Naive thymus-derived CD4-positive, alpha-beta T cell (primary cell): ENCODE data around the gene ANKLE2. TPM values are rescaled to one million over a fixed set of nuclear protein-coding genes. Genes with fewer than 3 reads are reported as not detected.
A peak's percentile ranks its signal among the peaks of the same experiment; 100 is the strongest.

Experiments used
- ATAC-seq: fragments of 150-1000 bp; cut with Tn5 transposase; 2 replicates; pipeline ENCODE4 v1.10.0; 2021; ENCODE audit warnings: mild to moderate bottlenecking, moderate library complexity
- CTCF ChIA-PET: fragments of 350-600 bp; sonication (Branson Sonifier 250); formaldehyde crosslinking; loops from one replicate; lab custom pipeline; 2021; ENCODE audit warnings: antibody characterized with exemption; lab: Charles Lee
- POLR2A ChIA-PET: fragments of 350-600 bp; sonication (Branson Sonifier 250); formaldehyde crosslinking; loops from one replicate; lab custom pipeline; 2021; ENCODE audit warnings: antibody characterized with exemption, inconsistent platforms; lab: Charles Lee
- DNase-seq, 9 donors: peaks; one replicate each; pipeline versions ENCODE4 v3.0.0 to v3.0.0-alpha.2; 2020 to 2022; ENCODE audit warnings: mixed read lengths in 1 of 9
- H3K27ac ChIP-seq: one replicate; pipeline ENCODE4 v1.7.0; 2013; ENCODE audit warnings: mild to moderate bottlenecking, low read depth, low read length, moderate library complexity
- H3K27me3 ChIP-seq, 2 donors: one replicate each; pipeline ENCODE4 v1.7.0; 2013; ENCODE audit warnings: low read length in 2 of 2, mild to moderate bottlenecking in 2 of 2, moderate library complexity in 2 of 2; ENCODE audit not compliant: control insufficient read depth in 2 of 2, insufficient read depth in 2 of 2
- H3K36me3 ChIP-seq, 3 experiments: 1 replicate in 2 of 3; 2 replicates in 1 of 3; pipeline ENCODE4 v1.7.0; 2013; ENCODE audit warnings: low read length in 3 of 3, mild to moderate bottlenecking in 3 of 3, moderate library complexity in 1 of 3; ENCODE audit not compliant: insufficient read depth in 3 of 3, control insufficient read depth in 2 of 3
- H3K4me1 ChIP-seq, 2 donors: one replicate each; pipeline ENCODE4 v1.7.0; 2013; ENCODE audit warnings: low read length in 2 of 2, mild to moderate bottlenecking in 2 of 2, moderate library complexity in 1 of 2; ENCODE audit not compliant: control insufficient read depth in 2 of 2, insufficient read depth in 2 of 2
- H3K4me3 ChIP-seq: 2 replicates; pipeline ENCODE4 v1.7.0; 2013; ENCODE audit warnings: mild to moderate bottlenecking, low read length
- H3K9me3 ChIP-seq, 3 experiments: 1 replicate in 2 of 3; 2 replicates in 1 of 3; pipeline ENCODE4 v1.7.0; 2013; ENCODE audit warnings: low read length in 3 of 3; ENCODE audit not compliant: control insufficient read depth in 2 of 3
- H3K27ac Mint-ChIP-seq, 9 donors: one replicate each; pipeline ENCODE4 v1.8.0; 2020 to 2022; ENCODE audit warnings: mixed read lengths in 9 of 9, mild to moderate bottlenecking in 8 of 9, moderate library complexity in 5 of 9, inconsistent platforms in 2 of 9
- H3K27me3 Mint-ChIP-seq, 5 donors: one replicate each; pipeline ENCODE4 v1.8.0; 2021 to 2022; ENCODE audit warnings: mixed read lengths in 5 of 5, mild to moderate bottlenecking in 1 of 5
- H3K36me3 Mint-ChIP-seq, 5 donors: one replicate each; pipeline ENCODE4 v1.8.0; 2020 to 2022; ENCODE audit warnings: mixed read lengths in 5 of 5, mild to moderate bottlenecking in 3 of 5, inconsistent platforms in 1 of 5
- H3K4me1 Mint-ChIP-seq, 7 donors: one replicate each; pipeline ENCODE4 v1.8.0; 2020 to 2022; ENCODE audit warnings: mixed read lengths in 7 of 7, mild to moderate bottlenecking in 3 of 7, inconsistent platforms in 1 of 7
- H3K4me3 Mint-ChIP-seq, 10 donors: one replicate each; pipeline ENCODE4 v1.8.0; 2020 to 2022; ENCODE audit warnings: mild to moderate bottlenecking in 10 of 10, mixed read lengths in 10 of 10, moderate library complexity in 6 of 10, inconsistent platforms in 2 of 10
- H3K9me3 Mint-ChIP-seq, 11 donors: one replicate each; pipeline ENCODE4 v1.8.0; 2020 to 2022; ENCODE audit warnings: mixed read lengths in 11 of 11, mild to moderate bottlenecking in 4 of 11, inconsistent platforms in 1 of 11, moderate library complexity in 1 of 11
- intact Hi-C, 2 donors: fragments of 100-400 bp; cut with micrococcal nuclease; formaldehyde crosslinking; loops; one replicate each; pipeline ENCODE4 v1.15.1; 2023
- polyA plus RNA-seq, 2 donors: library from polyadenylated mRNA; unstranded; fragments of 300-500 nt; fragmentation: Illumina TruSeq; gene quantifications; one replicate each; pipeline ENCODE4 v1.2.3, GENCODE V29; 2021
- total RNA-seq, 6 experiments: library from RNA in 5 of 6; stranded (reverse) in 5 of 6; gene quantifications; 1 replicate in 5 of 6; 2 replicates in 1 of 6; pipeline ENCODE4 v1.2.3 and lab custom pipeline; 2021 to 2026

The ANKLE2 gene
- total and polyA plus RNA-seq, 7 experiments from 2014 or later: 21.5 to 95.5 (median 78.9) TPM

- Mint-ChIP-seq H3K4me1 (peaks cover 14 to 55% (median 43%) of the 10 kb centered on the region in 7 donors), H3K27ac (peak overlapping the region in 3 of 9 donors; percentile 26 to 51 (median 32)), H3K36me3 (peaks cover 4 to 49% (median 33%) of the 10 kb centered on the region in 5 donors), H3K27me3 (no peaks in the 10 kb centered on the region), H3K4me3 (peak overlapping the region in 1 of 10 donors; percentile 71), H3K9me3 (peaks cover 0 to 1% (median 0%) of the 10 kb centered on the region in 11 donors)
- Histone ChIP-seq H3K27me3 (no peaks in the 10 kb centered on the region), H3K4me3 (no peak overlapping the region), H3K27ac (no peak overlapping the region), H3K4me1 (peaks cover 4 to 39% of the 10 kb centered on the region in 2 donors), H3K36me3 (peaks cover 3 to 60% (median 18%) of the 10 kb centered on the region in 3 experiments), H3K9me3 (no peaks in the 10 kb centered on the region)
- ChIA-PET CTCF (interaction anchor here (0.6 to 1.4 kb wide), 4 partner anchors 9 to 177 kb away, joined by 3 to 4 read pairs (median 4); no protein-coding TSS in a partner anchor), POLR2A (interaction anchor here (0.6 to 2.0 kb wide), 3 partner anchors 14 to 355 kb away, joined by 3 to 9 read pairs (median 3); partner anchors contain the start of genes ANKLE2, PGAM5 and ZNF10)
- ATAC-seq (no peak), DNase-seq (no peak)
- intact Hi-C loops: no loop called here
These were observed 14.0 kb upstream of the ANKLE2 start for GRCh38 chr12:132775502-132776229.

- no peak for DNase-seq
- Mint-ChIP-seq H3K9me3 (peaks cover 0 to 1% (median 0%) of the 10 kb centered on the region in 11 donors), H3K27me3 (no peaks in the 10 kb centered on the region), H3K4me3 (peak overlapping the region in 7 of 10 donors; percentile 22 to 70 (median 59)), H3K4me1 (peaks cover 18 to 64% (median 49%) of the 10 kb centered on the region in 7 donors), H3K27ac (peak overlapping the region in 6 of 9 donors; percentile 21 to 78 (median 74)), H3K36me3 (peaks cover 0 to 40% (median 26%) of the 10 kb centered on the region in 5 donors)
- CTCF ChIA-PET: interaction anchor here (0.6 to 1.4 kb wide), 2 partner anchors 8 to 130 kb away, joined by 3 to 4 read pairs; no protein-coding TSS in a partner anchor
- Histone ChIP-seq H3K27me3 (no peaks in the 10 kb centered on the region), H3K36me3 (peaks cover 0 to 50% (median 9%) of the 10 kb centered on the region in 3 experiments), H3K27ac (no peak overlapping the region), H3K4me3 (no peak overlapping the region), H3K4me1 (peaks cover 4 to 49% of the 10 kb centered on the region in 2 donors), H3K9me3 (no peaks in the 10 kb centered on the region)
- POLR2A ChIA-PET: interaction anchor here (0.6 to 2.0 kb wide), 4 partner anchors 11 to 356 kb away, joined by 3 to 9 read pairs (median 4); partner anchors contain the start of genes ANKLE2, PGAM5 and ZNF10
- intact Hi-C loops: no loop called here
- ATAC-seq: no peak
These were observed 13.1 kb upstream of the ANKLE2 start for GRCh38 chr12:132774646-132775275.

- intact Hi-C loops: no loop called here
- H3K4me3 Mint-ChIP-seq: peak overlapping the region in 8 of 10 donors; percentile 44 to 78 (median 62)
- Histone ChIP-seq H3K27me3 (no peaks in the 10 kb centered on the region), H3K27ac (peak overlapping the region; percentile 59), H3K9me3 (no peaks in the 10 kb centered on the region), H3K4me1 (peaks cover 4 to 55% of the 10 kb centered on the region in 2 donors), H3K4me3 (no peak overlapping the region), H3K36me3 (peaks cover 0 to 45% (median 9%) of the 10 kb centered on the region in 3 experiments)
- H3K9me3 Mint-ChIP-seq: peaks cover 0 to 1% (median 0%) of the 10 kb centered on the region in 11 donors
- H3K36me3 Mint-ChIP-seq: peaks cover 0 to 35% (median 23%) of the 10 kb centered on the region in 5 donors
- peaks cover 19 to 70% (median 55%) of the 10 kb centered on the region in 7 donors for H3K4me1 Mint-ChIP-seq
- DNase-seq: no peak
- no peaks in the 10 kb centered on the region for H3K27me3 Mint-ChIP-seq
- ATAC-seq: no peak
- CTCF ChIA-PET: interaction anchor here (1.4 kb wide), 1 partner anchor 130 kb away, joined by 4 read pairs; no protein-coding TSS in a partner anchor
- POLR2A ChIA-PET: interaction anchor here (1.3 to 2.0 kb wide), 2 partner anchors 10 to 12 kb away, joined by 4 to 9 read pairs; partner anchors contain the start of gene ANKLE2
- peak overlapping the region in 8 of 9 donors; percentile 63 to 93 (median 74) for H3K27ac Mint-ChIP-seq
These were observed 12.5 kb upstream of the ANKLE2 start for GRCh38 chr12:132774159-132774558.

- peaks cover 0 to 45% (median 9%) of the 10 kb centered on the region in 3 experiments for H3K36me3 ChIP-seq
- Mint-ChIP-seq H3K9me3 (peaks cover 0 to 3% (median 0%) of the 10 kb centered on the region in 11 donors), H3K4me1 (peaks cover 24 to 79% (median 64%) of the 10 kb centered on the region in 7 donors)
These were observed 11.7 kb upstream of the ANKLE2 start for GRCh38 chr12:132773077-132773955.

GRCh38 chr12:132772606-132773005 is 11.0 kb upstream of the ANKLE2 start:
- H3K36me3 ChIP-seq: peaks cover 0 to 40% (median 9%) of the 10 kb centered on the region in 3 experiments
- ChIA-PET CTCF (no interaction called here), POLR2A (interaction anchor here (1.4 kb wide), 1 partner anchor 56 kb away, joined by 4 read pairs; the partner anchor contains the start of gene GOLGA3)
- no peak overlapping the region for H3K4me3 ChIP-seq
- no peaks in the 10 kb centered on the region for H3K27me3 Mint-ChIP-seq
- no peaks in the 10 kb centered on the region for H3K9me3 ChIP-seq
- no peak for ATAC-seq
- H3K4me1 ChIP-seq: peaks cover 4 to 68% of the 10 kb centered on the region in 2 donors
- DNase-seq: no peak
- peaks cover 0 to 35% (median 26%) of the 10 kb centered on the region in 5 donors for H3K36me3 Mint-ChIP-seq
- peak overlapping the region in 4 of 10 donors; percentile 19 to 70 (median 56) for H3K4me3 Mint-ChIP-seq
- H3K27me3 ChIP-seq: no peaks in the 10 kb centered on the region
- peak overlapping the region; percentile 29 for H3K27ac ChIP-seq
- H3K27ac Mint-ChIP-seq: peak overlapping the region in 8 of 9 donors; percentile 54 to 93 (median 76)
- peaks cover 0 to 4% (median 0%) of the 10 kb centered on the region in 11 donors for H3K9me3 Mint-ChIP-seq
- H3K4me1 Mint-ChIP-seq: peaks cover 29 to 86% (median 71%) of the 10 kb centered on the region in 7 donors
- intact Hi-C loops: no loop called here

More at GRCh38 chr12:132773077-132773955, 11.7 kb upstream of the ANKLE2 start:
- Histone ChIP-seq H3K27me3 (no peaks in the 10 kb centered on the region), H3K4me1 (peaks cover 4 to 62% of the 10 kb centered on the region in 2 donors), H3K27ac (peak overlapping the region; percentile 59), H3K4me3 (no peak overlapping the region), H3K9me3 (no peaks in the 10 kb centered on the region)
- H3K27ac Mint-ChIP-seq: peak overlapping the region in 8 of 9 donors; percentile 63 to 93 (median 80)
- H3K4me3 Mint-ChIP-seq: peak overlapping the region in 8 of 10 donors; percentile 44 to 78 (median 62)
- intact Hi-C loops: no loop called here
- no peaks in the 10 kb centered on the region for H3K27me3 Mint-ChIP-seq
- ChIA-PET POLR2A (interaction anchor here (1.3 to 2.0 kb wide), 3 partner anchors 9 to 55 kb away, joined by 4 to 9 read pairs (median 4); partner anchors contain the start of genes ANKLE2 and GOLGA3), CTCF (no interaction called here)
- peaks cover 0 to 35% (median 25%) of the 10 kb centered on the region in 5 donors for H3K36me3 Mint-ChIP-seq
- ATAC-seq (peak; percentile 60), DNase-seq (peak in 7 of 9 donors; percentile 26 to 68 (median 43))
